DMS153 (cell line): ENCODE data around the gene HOXA6.
A peak's percentile ranks its signal among the peaks of the same experiment; 100 is the strongest.

Experiments used
- DNase-seq: peaks from one replicate; lab custom pipeline; 2025; lab: John Stamatoyannopoulos, UW

HOXA6 gene

DNA sequence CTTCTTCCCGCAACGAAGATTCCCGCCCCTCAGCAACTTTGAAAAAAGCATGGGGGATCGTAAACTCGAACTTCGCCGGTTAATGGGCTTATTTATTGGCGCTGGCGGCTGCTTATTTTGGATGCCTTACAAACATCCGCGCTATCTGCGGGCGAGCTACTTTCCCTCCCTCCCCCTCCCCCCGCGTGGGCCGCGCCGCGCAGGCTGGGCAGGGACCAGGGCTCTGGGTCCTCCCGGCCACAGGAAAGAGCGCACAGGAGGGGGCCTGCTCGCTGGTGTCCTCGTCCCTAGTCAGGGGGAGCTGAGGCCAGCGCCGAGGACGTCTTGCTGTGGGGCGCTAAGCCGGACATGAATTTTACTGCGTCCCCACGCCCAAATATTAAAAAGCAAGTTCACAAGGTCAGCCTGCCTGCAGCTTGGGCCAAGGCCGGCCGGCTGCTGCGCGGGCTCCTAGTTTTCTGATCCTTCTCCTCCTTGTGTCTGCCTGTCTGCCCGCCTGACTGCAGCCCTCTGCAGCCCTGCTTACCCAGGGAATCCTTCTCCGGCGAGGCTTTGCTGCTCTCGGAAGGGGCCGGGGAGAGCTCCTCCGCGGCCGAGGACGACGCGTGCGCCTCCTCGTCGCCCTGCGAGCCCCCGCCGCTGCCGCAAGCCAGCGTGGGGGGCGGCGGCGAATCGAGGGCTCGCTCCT is 25.4 kb upstream of the HOXA6 start:
- DNase-seq = peak; percentile 42

DNA sequence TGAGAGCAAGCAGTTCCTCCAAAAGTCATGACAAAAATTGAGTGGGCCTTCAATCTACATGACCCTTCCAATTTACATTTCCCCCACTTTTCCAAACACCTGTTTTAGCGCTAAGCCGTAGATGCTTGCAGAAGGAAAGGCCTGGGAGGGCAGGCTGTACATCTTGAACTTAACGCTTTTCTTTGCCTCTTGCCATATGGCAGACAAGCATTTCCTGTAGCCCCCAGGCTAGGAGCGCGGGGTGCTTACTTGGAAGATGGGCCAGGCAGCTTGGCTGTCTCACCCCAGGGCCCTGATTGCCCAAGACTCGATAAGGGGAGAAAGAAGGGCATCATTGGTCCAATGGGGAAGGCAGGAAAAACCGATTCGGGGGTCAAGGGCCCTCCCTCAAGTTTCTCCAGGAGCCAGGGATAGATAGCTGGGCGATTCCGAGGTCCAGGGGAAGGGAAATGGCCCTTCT is 24.8 kb upstream of the HOXA6 start:
- DNase-seq = no peak

DNA sequence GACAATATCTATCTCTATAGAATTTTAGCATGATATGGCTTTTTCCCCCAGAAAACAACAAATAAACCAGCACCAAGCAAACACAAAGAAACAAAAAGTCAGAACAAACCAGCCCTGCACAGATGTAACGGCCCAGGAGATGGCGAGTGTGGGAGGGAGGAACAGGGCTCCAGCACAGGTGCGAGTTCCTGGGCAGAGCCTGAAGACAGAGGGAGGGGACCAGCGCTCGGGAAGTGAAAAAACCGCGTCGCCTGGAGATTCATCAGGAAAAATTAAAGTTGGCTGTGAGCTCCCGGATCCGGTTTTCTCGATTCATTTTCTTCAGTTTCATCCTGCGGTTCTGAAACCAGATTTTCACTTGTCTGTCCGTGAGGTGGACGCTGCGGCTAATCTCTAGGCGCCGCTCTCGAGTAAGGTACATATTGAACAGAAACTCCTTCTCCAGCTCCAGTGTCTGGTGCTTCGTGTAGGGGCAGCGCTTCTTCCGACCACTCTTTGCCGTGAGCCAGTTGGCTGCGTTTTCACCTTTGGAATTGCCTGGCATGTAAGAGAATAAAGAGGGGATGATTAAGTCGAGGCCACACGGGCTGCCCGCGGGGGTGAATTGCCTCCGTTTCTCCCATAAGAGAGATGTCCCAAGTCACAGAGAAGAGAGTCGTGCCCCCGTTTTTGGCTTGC is 24.2 kb upstream of the HOXA6 start:
- DNase-seq = peak; percentile 68

DNA sequence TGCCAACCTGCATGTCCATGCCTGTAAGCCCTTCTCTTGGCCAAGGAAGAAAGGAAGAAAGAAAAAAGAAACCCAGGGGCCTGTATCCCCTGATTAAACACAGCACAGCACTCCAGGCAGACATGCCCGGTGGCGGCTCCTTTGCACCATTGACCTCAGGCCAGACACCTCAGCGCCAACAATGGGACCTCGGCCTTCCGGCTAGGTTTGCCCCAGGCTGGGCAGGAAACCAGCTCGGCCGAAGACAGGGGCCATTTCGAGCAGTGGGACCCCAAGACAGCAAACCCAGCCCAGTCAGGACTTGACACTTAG is 23.7 kb upstream of the HOXA6 start:
- DNase-seq = no peak

DNA sequence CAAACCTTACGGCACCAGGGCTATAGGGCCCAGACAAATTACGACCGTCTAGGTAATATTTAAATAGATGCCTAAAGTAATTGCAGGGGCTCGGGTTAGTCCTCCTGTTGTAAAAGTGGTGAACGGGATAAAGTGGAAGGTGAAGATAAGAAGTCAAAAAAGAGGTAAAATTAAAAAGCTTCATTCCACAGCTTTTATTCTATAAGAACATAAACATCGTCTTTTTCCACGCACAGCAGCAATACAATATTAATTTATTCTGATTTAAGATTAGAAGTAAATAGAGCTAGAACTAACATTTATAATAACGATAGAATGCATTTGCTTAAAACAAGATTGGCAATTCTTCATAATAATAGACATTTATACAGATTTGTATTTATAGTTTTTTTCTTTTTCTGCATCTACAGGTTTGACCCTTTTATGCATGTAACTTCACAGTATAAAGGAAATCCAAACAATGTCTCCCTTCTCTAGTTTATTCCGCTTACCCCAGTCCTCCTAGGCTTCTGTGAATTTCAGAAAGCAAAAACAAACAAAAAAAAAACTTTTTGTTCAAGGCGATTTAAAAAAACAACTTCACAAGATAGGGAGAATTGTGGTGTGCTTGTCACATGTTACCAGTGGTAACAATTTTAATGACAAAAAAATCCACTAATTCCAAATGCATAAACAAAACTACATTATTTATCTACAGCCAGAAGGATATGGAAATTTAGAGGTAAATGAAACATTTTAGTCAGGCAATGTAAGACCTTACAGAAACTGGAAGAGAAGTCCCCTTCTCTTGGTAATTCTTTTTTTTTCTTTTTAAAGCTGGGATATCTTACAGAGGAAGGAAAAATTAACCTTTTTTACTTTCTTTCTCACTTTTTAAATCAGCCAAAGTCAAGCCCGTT is 23.1 kb upstream of the HOXA6 start:
- DNase-seq = no peak

DNA sequence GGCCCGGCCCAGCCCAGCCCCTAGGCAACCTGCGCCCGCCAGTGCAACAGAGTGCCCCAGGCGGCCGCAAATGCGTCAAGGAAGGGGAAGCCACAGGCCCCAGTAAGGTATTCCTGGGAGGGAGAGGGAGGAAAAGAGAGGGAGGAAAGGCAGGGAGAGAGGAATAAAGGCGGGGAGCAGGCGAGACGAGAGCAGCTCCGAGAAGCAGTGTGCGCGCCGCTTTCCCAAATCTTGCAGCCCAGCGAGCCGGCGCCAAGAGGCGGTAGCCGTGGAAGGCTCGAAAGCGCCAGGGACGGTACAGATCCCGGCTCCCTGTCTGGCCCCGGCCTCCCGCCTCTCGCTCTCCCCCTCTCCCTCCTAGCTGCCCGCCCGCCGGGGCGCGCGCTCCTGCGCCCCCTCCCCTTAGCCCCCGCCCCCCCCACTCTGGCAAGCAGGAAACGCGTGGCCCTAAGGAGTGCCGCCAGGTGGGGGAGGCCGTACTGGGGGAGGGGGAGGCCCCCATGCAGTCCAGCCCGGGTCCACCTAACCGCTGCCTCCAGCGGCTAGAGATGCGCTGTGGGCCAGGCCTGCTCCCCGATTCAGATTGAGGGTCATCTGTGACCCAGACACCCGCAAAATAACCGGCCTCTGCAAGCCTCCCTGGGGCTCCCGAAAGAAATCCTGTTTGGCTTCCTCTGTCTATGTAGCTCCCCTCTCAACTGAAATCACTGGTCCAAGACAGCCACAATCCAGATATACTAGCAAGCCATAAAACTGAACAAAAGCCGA is 22.3 kb upstream of the HOXA6 start:
- peak; percentile 47 for DNase-seq

DNA sequence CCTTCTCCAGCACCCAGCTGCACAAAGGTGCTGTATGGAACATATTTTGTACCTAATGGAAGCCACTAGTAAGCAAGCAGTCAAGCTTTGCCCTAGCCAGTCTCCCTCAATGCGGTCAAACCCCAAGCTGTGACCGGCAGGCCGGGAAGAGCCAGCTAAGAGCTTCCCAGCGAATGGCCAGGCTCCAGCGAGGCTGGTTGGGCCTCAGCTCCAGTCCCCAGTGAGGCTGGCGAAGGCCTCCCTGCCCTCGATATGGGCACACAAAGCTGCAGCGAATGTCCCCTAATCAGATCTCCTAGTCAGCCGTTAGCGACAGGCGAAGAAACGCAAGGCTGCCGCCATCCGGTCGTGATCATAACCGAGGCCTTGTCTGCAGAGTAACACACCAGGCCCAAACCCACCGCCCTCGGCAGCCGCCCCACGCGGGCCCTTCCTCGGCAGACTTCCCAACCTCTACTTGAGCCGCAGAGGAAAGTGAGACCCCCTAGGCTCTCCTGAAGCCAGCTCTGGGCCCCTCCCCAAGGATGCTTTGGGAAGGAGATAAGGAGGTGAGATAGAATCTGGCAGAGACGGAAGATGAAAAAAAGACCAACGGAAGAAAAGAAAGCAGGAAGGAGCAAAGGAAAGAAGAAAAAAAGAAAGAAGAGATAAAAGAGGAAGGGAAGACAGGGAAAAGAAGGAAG is 20.8 kb upstream of the HOXA6 start:
- DNase-seq = peak; percentile 33

DNA sequence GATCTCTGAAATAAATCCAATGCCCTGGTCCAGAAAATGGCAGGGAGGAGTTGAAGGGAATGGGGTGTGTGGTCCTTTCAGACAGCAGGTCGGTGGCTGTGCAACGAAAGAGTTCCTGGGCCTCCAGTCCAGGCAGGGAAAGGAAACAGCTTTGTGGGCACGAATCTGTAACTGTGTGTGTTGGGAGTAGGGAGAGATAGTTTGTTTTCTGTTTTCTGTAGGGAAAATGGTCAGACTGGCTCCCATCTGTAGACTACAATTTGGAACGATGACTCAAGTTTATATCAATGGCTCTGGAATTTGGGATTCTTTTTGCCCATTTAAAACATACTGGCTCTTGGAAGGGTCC is 20.3 kb upstream of the HOXA6 start:
- DNase-seq = no peak

DNA sequence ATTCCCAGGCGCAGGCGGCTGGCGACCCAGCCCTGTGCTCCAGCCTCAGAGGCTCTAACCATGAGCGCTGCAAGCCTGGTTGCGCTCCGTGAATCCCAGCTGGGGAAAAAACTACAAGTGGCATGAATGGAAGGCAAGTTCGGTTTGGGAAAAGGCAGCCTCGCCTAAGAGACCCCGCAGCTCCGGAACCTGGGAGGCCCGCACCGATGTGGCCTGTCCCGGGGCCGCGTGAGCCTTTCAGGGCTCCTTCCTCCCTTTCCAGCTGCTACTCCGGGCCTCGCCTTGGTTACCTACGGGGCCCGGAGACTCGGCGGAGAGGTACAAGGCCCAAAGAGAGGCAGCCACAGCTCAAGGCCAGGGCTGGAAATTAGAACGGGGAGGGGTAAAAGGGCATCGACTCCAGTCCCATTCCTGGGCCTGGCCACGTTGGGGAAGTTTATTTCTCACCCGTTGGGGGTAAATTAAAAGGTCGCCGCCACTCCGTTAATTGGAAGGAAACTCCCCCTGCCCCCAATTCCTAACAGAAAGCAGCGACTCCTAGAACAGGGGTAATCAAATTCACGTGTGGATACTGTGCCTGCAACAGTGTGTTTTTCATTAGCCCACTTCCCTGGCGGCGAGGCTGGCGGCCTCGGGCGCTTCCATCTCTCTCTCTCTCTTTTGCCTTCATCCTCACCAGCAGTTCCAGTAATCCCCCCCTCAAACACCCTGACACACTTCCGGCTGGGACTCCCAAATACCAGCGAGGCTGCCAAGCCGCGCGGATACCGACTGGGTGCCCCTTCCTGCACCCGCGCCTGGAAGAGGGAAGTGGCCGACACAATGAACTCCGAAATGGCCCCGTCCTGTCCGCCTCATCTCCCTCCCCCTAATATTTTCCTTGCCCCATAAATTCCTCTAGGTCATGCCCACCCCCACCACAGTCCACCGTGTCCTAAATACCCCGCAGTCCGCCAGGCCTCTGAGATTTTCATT is 19.2 kb upstream of the HOXA6 start:
- DNase-seq = no peak

DNA sequence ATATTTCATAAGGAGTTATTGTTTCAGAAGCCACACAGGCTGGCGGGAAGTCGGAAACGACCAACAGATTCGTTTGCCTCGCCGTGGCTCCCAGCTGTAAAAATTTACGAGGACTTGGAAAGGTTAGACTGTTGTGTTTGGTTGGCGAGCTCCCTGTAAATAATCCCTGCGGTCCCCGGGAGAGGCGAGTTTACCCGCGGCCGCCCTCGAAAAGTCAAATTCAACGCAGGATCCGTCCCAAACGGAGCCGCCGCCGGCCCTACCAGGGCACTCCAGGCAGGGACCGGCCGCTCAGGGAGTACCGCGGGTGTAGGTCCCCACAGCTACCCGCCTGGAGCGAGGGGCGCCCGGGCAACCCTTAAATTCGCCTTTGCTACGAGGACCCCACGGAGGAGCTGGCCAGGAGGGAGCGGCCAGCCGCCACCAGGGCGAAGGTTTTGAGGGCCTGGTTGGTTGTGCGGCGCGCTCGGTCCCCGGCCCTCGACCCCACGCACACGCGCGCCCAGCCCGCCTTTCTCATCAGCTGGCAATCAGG is 18.5 kb upstream of the HOXA6 start:
- DNase-seq = no peak

DNA sequence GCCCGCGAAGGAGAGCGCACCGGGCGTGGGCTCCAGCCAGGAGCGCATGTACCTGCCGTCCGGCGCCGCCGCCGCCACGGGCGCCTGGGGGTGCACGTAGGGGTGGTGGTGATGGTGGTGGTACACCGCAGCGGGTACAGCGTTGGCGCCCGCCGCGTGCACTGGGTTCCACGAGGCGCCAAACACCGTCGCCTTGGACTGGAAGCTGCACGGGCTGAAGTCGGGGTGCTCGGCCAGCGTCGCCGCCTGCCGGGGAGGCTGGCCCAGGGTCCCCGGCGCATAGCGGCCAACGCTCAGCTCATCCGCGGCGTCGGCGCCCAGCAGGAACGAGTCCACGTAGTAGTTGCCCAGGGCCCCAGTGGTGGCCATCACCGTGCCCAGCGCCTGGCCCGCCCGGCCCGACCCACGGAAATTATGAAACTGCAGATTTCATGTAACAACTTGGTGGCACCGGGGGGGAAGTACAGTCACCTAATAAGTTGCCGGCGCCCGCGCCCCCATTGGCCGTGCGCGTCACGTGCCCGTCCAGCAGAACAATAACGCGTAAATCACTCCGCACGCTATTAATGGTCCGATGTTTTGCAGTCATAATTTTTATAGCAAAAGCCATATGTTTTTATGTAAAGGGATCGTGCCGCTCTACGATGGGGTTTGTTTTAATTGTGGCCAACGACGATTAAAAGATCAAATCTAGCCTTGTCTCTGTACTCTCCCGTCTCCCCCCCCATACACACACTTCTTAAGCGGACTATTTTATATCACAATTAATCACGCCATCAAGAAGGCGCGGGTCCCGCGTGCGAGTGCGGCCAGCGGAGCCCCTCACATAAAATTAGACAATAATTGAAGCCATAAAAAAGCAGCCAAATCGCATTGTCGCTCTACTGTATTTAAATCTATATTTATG is 17.8 kb upstream of the HOXA6 start, which contains the start of gene HOXA9:
Gene HOXA9, minus strand, starts transcription at position 449 of the 907 bp plus-strand sequence. Its CDS starts 80 bp downstream, at position 369.
- DNase-seq = no peak

DNA sequence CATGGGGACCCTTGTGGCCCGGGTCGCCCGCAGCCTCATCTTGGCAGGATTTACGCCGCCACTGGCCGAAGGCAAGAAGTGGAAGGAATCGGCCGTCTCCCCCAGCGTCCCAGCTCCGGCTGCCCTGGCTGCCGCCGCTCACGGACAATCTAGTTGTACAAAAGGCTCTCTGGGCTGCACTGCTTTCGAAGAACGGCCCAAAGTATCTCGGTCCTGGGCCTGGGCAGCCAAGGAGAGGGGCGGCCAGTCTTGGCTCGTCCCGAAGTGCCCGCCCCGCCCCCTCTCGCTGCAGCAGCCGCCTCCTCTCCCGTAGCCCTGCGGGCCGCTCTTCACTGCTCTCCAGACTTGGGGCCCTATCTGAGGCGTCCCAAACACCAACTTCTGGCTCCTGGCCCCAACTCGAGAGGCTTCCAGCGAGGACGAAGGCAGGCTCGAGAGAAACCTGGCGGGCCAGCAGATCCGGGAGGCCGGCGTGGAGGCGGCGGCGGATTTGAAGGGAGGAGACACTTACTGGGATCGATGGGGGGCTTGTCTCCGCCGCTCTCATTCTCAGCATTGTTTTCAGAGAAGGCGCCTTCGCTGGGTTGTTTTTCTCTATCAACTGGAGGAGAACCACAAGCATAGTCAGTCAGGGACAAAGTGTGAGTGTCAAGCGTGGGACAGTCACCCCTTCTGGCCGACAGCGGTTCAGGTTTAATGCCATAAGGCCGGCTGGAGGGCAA is 17.0 kb upstream of the HOXA6 start:
- no peak for DNase-seq

DNA sequence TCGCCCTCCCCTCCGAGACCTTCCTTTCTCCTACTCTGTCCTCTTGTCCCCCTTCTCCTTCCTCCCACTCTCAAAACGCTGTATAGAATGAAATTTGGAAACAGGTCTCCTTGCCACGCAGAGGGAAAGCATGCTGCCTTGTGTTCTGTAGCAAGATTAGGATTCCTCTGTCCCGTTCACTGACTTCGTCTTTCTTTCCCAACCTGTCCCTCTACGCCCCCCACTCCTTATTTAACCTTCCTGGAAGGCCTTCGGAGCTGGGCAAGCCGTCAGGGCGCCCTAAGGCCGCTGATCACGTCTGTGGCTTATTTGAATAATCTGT is 16.4 kb upstream of the HOXA6 start:
- DNase-seq = no peak

DNA sequence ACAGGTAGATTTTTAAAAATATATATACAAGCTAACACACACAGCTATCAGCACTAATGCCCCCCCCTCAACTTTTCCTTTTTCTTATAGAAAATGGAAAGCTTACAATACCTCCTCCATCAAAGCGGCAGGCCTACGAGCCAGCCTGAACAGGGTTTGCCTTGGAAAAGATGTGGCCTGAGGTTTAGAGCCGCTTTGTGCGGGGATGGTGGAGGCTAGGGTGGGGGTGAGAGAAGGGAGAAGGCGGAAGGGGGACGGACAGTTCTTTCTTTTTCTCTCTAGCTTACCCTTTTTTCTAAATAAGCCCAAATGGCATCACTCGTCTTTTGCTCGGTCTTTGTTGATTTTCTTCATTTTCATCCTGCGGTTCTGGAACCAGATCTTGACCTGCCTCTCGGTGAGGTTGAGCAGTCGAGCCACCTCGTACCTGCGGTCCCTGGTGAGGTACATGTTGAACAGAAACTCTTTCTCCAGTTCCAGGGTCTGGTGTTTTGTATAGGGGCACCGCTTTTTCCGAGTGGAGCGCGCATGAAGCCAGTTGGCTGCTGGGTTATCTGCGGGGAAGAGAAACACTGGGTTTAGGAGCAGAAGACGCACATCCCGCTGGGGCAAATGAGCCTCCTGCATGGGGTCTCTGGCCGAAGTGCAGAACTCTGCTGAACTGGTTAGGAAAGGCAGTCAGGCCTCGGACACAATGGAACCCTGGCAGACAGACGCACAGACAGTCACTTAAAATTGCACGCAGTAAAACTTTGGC is 15.9 kb upstream of the HOXA6 start:
- DNase-seq = no peak

DNA sequence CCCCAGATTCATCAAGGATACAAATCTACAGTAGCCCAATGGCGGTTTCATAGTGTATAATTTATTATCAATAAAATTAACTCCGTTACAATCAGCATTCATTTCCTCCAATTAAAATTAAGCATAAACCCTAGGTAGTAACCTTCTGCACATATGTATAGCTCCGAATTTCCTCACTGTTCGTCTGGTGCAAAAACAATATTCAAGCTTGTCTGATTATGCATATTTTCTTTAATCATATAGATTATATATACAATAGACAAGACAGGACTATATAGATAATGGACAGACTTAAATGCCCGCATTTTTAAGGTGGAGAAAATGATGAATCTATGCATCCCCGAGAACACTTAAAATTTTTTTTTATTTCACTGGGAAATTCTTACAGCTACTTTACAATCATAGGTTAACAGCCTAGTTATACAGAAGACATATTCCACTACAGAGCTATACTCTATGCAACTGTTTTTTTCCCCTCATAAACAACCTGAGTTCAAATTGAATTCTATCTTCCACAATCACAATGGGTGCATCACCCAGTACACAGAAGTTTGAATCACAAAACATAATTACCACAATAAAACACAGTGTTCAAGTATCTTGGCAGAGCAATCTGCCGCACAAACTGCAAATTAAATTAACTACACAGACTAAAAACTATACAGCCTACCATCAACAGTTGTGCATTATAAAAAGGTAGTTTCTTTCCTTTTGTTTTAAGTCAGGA is 15.2 kb upstream of the HOXA6 start:
- no peak for DNase-seq

DNA sequence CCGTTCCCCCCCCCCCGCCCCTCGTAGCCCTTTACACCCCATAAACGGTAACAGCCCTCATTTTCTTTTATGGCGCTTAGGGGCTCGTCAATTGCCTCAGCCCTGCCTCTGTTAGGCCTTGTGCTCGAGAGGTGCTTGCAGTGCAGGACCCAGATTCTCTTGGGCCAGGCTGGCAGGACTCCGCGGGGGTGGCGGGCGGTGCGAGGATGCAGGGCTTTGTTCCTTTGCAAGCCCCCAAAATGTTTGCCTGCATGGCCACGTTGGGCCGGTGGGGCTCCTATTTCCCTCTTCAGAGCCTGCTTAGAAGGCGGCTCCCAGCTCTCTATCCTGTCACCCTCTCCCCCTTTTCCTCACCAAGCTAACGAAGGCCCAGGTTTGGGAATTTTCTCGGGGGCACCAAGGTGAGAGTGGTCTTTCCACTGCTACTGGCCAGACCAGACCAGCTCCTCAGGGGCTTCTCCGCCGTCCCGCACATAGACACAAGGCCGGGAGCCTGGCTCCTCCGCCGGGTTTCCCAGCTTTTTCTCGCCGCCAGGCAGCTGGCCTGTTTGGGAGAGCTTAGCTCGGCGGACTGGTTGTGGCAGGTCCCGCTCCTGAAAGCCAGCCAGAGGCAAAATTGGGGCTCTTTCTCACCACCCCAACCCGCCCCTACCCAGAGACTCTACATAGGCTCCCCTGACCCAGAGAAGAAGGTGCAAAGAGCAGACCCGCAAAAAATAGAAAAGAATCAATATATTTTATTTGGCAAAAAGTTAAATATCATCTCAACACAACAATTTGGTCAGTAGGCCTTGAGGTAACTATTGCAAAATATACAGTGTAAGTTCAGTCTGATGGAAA is 14.4 kb upstream of the HOXA6 start:
- DNase-seq = no peak
